ENCODE measurements around the gene CCDC12.

DNA sequence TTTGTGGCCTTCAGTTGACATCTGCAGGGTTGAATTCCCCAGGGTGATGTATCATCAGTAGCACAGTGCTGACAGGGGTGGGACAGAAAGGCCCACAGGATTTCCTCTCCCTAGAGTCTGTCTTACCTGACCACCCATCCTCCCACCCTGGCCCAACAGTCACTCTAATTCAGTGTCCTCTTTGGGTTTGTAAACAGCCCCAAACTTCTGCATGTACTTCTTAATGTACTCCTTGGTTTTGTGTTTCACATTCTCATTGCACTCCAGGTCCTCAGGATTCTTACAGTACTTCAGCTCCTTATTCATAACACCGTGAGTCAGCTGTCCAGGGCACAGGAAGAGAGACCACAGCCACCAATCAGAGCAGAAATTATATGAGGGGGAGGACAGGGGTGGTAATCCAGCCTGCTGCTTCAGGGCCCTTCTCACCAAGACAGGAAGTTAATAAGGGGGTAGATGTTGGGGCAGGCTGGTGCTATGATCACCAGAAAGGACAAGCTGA is 40.4 kb upstream of the CCDC12 start:
- no peak for TF ChIP-seq POLR2A (IDR thresholded peaks at IDR 0.05; ENCODE audit: extremely low read depth, insufficient read length)
- TF ChIP-seq CTCF (IDR thresholded peaks at IDR 0.05; ENCODE audit: low read depth, low read length) = no peak
- peak; percentile 26; the same call in 1 of the 2 replicates for TF ChIP-seq MYC (IDR thresholded peaks at IDR 0.05; ENCODE audit: low read depth, low read length)
- TF ChIP-seq, protein P1, sequence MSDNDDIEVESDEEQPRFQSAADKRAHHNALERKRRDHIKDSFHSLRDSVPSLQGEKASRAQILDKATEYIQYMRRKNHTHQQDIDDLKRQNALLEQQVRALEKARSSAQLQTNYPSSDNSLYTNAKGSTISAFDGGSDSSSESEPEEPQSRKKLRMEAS (IDR thresholded peaks at IDR 0.05; ENCODE audit: low read depth, low read length) = no peak; the same call in 1 of the 2 replicates
